Transverse colon (tissue), 3 donors: ENCODE data around the gene TTPAL.

ENCODE experiments used
- EP300 ChIP-seq: sonication (generic); formaldehyde crosslinking; IDR thresholded peaks from one replicate; pipeline ENCODE4 v1.6.1; 2017; ENCODE audit warnings: antibody characterized with exemption, low read depth
- POLR2AphosphoS5 ChIP-seq, 3 donors: sonication (generic); formaldehyde crosslinking; IDR thresholded peaks; one replicate each; pipeline ENCODE4 v1.6.1; 2016; ENCODE audit warnings: antibody characterized with exemption in 3 of 3

DNA sequence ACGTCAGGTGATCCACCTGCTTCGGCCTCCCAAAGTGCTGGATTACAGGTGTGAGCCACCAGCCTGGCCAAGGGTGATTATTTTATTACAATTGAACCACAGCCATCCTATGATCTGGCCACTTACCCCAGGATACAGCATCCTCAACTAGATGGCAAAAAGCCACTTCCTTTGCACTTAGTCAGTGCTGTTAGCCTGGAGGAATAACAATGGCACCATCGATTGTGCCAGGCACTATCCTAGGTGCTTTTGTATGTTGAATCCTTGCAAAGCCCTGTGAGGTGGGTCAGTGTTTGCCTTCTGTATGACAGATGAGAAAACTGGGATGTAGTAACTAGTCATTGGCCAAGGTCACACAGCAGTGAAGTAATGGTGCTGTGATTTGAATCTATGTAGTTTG, 11.2 kb upstream of the TTPAL start:
- TF ChIP-seq POLR2AphosphoS5 (IDR thresholded peaks at IDR 0.05) (no peak), EP300 (no peak)
